SK-N-MC (cell line): ENCODE results near the gene KRTAP12-2.

ENCODE experiments used
- EZH2 ChIP-seq: fragments of 200-600 bp; sonication (generic); IDR thresholded peaks from one replicate; pipeline ENCODE4 v1.6.1; 2017; ENCODE audit warnings: antibody characterized with exemption
- FOXP2 ChIP-seq: optimal IDR thresholded peaks from 2 replicates; pipeline ENCODE3; 2011; ENCODE audit warnings: mild to moderate bottlenecking, moderate library complexity; ENCODE audit not compliant: insufficient read depth; ENCODE audit errors: extremely low read length, control extremely low read depth
- POLR2AphosphoS5 ChIP-seq: IDR thresholded peaks from 2 replicates; pipeline ENCODE4 v1.6.1; 2012; ENCODE audit warnings: mild to moderate bottlenecking, low read depth, low read length, borderline replicate concordance

GRCh38 chr21:44699502-44700001, 32.8 kb upstream of the KRTAP12-2 start:
- no peak for TF ChIP-seq EZH2
- TF ChIP-seq POLR2AphosphoS5, result no peak
- TF ChIP-seq FOXP2, result no peak
